DND-41 (cell line): Measurements from ENCODE around the gene CEACAM16.

ENCODE experiments used
- EZH2 ChIP-seq: IDR thresholded peaks from 3 replicates; pipeline ENCODE4 v1.6.1; 2012; ENCODE audit warnings: borderline replicate concordance, low read depth, mild to moderate bottlenecking, moderate library complexity, low read length, inconsistent platforms; ENCODE audit not compliant: severe bottlenecking
- TF ChIP-seq, protein P1 (sequence below): IDR thresholded peaks from 2 replicates; pipeline ENCODE4 v1.5.1; 2012; ENCODE audit warnings: borderline replicate concordance, low read length, moderate library complexity, mild to moderate bottlenecking; ENCODE audit not compliant: poor library complexity, severe bottlenecking; ENCODE audit errors: extremely low read depth

GRCh38 chr19:44756089-44756562 lies 57.2 kb downstream of the CEACAM16 start:
- TF ChIP-seq, protein P1, sequence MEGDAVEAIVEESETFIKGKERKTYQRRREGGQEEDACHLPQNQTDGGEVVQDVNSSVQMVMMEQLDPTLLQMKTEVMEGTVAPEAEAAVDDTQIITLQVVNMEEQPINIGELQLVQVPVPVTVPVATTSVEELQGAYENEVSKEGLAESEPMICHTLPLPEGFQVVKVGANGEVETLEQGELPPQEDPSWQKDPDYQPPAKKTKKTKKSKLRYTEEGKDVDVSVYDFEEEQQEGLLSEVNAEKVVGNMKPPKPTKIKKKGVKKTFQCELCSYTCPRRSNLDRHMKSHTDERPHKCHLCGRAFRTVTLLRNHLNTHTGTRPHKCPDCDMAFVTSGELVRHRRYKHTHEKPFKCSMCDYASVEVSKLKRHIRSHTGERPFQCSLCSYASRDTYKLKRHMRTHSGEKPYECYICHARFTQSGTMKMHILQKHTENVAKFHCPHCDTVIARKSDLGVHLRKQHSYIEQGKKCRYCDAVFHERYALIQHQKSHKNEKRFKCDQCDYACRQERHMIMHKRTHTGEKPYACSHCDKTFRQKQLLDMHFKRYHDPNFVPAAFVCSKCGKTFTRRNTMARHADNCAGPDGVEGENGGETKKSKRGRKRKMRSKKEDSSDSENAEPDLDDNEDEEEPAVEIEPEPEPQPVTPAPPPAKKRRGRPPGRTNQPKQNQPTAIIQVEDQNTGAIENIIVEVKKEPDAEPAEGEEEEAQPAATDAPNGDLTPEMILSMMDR, result no peak
- TF ChIP-seq EZH2, result no peak
